Ascending aorta (tissue), 2 donors: ENCODE data around the gene SNAP29. TPM values are rescaled to one million over a fixed set of nuclear protein-coding genes. Genes with fewer than 3 reads are reported as not detected.

Experiments
- DNase-seq, 2 donors: peaks; one replicate each; pipeline ENCODE4 v3.0.0-alpha.2; 2019; ENCODE audit warnings: low spot score in 2 of 2
- H3K27ac ChIP-seq, 2 donors: fragments of 200-600 bp; sonication (generic); one replicate each; pipeline ENCODE4 v1.5.1; 2016 to 2017; ENCODE audit warnings: mild to moderate bottlenecking in 1 of 2
- H3K27me3 ChIP-seq: fragments of 200-600 bp; sonication (generic); one replicate; pipeline ENCODE4 v1.5.1; 2017
- H3K36me3 ChIP-seq, 2 donors: fragments of 200-600 bp; sonication (generic); one replicate each; pipeline ENCODE4 v1.5.1; 2016
- H3K4me1 ChIP-seq, 2 donors: fragments of 200-600 bp; sonication (generic); one replicate each; pipeline ENCODE4 v1.5.1; 2016 to 2017; ENCODE audit warnings: mild to moderate bottlenecking in 1 of 2
- H3K4me3 ChIP-seq, 2 donors: fragments of 200-600 bp; sonication (generic); one replicate each; pipeline ENCODE4 v1.5.1; 2016 to 2017; ENCODE audit warnings: mild to moderate bottlenecking in 1 of 2
- H3K9me3 ChIP-seq, 2 donors: fragments of 200-600 bp; sonication (generic); one replicate each; pipeline ENCODE4 v1.5.1; 2016
- intact Hi-C: fragments of 100-400 bp; cut with DNase I; formaldehyde crosslinking; loops from one replicate; pipeline ENCODE4 v1.15.1; 2023
- total RNA-seq: library from RNA; depleted of rRNA; stranded (reverse); fragments of >200 nt; gene quantifications from one replicate; pipeline ENCODE4 v1.1.0, GENCODE V29; 2016
- TF ChIP-seq, protein P1 (sequence below), 3 experiments: fragments of 200-600 bp in 2 of 3; fragments of 450-650 bp in 1 of 3; sonication (generic) in 2 of 3; IDR thresholded peaks; one replicate each; pipeline ENCODE4 v1.5.1; 2016 to 2019; ENCODE audit warnings: antibody characterized with exemption in 3 of 3, mild to moderate bottlenecking in 1 of 3, moderate library complexity in 1 of 3

Gene SNAP29
- total RNA-seq, 1 donor from 2014 or later: 24.6 TPM

DNA sequence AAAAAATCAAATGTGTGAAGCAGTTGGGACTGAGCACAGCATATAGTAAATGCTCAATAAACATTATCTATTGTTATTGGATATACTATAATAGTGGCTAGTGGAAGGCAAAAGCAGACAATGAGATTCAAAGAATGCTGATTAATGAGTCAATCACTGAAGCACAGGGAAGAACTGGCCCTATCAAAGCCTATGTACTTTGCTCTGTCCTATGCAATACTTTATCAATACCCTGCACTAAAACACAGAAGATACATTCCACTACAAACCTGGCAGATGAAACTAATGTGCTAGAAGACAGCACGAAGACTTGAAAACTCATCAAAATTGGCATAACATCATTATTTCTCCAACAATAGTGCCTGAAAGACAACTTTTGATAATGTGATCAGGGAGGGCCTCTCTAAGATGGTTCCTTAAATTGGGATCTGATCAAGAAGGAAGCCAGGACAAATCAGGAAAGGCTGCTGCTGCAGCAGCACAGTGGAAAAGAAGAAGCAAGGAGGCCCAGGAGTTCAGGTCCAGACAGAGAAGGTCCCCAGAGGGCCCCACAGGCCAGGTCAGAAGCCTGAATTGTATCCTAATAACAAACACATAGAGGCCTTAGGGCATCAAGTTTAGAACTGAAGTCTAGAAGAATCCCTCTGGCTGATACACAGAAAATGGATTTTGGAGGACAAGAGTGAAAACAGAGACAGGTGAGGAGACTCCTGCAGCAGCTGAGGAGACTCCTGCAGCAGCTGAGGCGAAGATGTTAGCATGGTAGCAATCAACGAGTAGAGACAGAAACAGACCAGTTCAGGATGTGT lies 18.8 kb upstream of the SNAP29 start:
- Histone ChIP-seq H3K27ac (no peak overlapping the region), H3K4me1 (no peaks in the 10 kb centered on the region), H3K27me3 (no peaks in the 10 kb centered on the region), H3K9me3 (no peaks in the 10 kb centered on the region), H3K4me3 (no peak overlapping the region), H3K36me3 (no peaks in the 10 kb centered on the region)
- intact Hi-C loops: no loop called here
- TF ChIP-seq, protein P1, sequence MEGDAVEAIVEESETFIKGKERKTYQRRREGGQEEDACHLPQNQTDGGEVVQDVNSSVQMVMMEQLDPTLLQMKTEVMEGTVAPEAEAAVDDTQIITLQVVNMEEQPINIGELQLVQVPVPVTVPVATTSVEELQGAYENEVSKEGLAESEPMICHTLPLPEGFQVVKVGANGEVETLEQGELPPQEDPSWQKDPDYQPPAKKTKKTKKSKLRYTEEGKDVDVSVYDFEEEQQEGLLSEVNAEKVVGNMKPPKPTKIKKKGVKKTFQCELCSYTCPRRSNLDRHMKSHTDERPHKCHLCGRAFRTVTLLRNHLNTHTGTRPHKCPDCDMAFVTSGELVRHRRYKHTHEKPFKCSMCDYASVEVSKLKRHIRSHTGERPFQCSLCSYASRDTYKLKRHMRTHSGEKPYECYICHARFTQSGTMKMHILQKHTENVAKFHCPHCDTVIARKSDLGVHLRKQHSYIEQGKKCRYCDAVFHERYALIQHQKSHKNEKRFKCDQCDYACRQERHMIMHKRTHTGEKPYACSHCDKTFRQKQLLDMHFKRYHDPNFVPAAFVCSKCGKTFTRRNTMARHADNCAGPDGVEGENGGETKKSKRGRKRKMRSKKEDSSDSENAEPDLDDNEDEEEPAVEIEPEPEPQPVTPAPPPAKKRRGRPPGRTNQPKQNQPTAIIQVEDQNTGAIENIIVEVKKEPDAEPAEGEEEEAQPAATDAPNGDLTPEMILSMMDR (IDR thresholded peaks at IDR 0.05): no peak
- DNase-seq: no peak

GRCh38 chr22:20840646-20841371 lies 18.0 kb upstream of the SNAP29 start:
- no peak overlapping the region for H3K27ac ChIP-seq
- intact Hi-C loops: no loop called here
- no peak overlapping the region for H3K4me3 ChIP-seq
- no peaks in the 10 kb centered on the region for H3K9me3 ChIP-seq
- H3K4me1 ChIP-seq: no peaks in the 10 kb centered on the region
- H3K27me3 ChIP-seq: no peaks in the 10 kb centered on the region
- TF ChIP-seq, protein P1 (IDR thresholded peaks at IDR 0.05): no peak
- no peak for DNase-seq
- no peaks in the 10 kb centered on the region for H3K36me3 ChIP-seq

- Histone ChIP-seq H3K9me3 (no peaks in the 10 kb centered on the region), H3K36me3 (no peaks in the 10 kb centered on the region), H3K4me1 (no peaks in the 10 kb centered on the region), H3K4me3 (no peak overlapping the region), H3K27me3 (no peaks in the 10 kb centered on the region), H3K27ac (no peak overlapping the region)
- intact Hi-C loops: no loop called here
- TF ChIP-seq, protein P1 (IDR thresholded peaks at IDR 0.05): no peak
- no peak for DNase-seq
Observed at GRCh38 chr22:20843501-20843900, 15.3 kb upstream of the SNAP29 start.

GRCh38 chr22:20844055-20845037 lies 14.5 kb upstream of the SNAP29 start:
- Histone ChIP-seq H3K27me3 (no peaks in the 10 kb centered on the region), H3K27ac (no peak overlapping the region), H3K36me3 (no peaks in the 10 kb centered on the region), H3K9me3 (no peaks in the 10 kb centered on the region), H3K4me1 (no peaks in the 10 kb centered on the region), H3K4me3 (no peak overlapping the region)
- intact Hi-C loops: no loop called here
- no peak for DNase-seq
- TF ChIP-seq, protein P1 (IDR thresholded peaks at IDR 0.05): no peak

DNA sequence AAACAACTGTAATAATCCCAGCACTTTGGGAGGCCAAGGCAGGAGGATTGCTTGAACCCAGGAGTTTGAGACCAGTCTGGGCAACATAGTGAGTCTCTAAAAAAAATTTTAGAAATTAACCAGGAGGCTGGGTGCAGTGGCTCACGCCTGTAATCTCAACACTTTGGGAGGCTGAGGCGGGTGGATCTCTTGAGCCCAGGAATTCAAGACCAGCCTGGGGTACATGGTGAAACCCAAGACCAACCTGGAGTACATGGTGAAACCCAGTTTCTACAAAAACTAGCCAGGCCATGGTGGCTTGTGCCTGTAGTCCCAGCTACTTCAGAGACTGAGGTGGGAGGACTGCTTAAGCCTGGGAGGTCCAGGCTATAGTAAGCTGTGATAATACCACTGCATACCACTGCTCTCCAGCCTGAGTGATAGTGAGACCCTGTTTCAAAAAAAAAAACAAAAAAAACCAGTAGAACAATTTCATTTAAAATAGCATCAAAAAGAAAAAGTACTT lies 11.4 kb upstream of the SNAP29 start:
- intact Hi-C loops: no loop called here
- no peak overlapping the region for H3K4me3 ChIP-seq
- no peaks in the 10 kb centered on the region for H3K9me3 ChIP-seq
- H3K4me1 ChIP-seq: no peaks in the 10 kb centered on the region
- H3K27me3 ChIP-seq: no peaks in the 10 kb centered on the region
- DNase-seq: no peak
- no peak overlapping the region for H3K27ac ChIP-seq
- H3K36me3 ChIP-seq: no peaks in the 10 kb centered on the region
- TF ChIP-seq, protein P1 (IDR thresholded peaks at IDR 0.05): no peak
